Aortic smooth muscle cell (primary cell): ENCODE results near the gene LPAR5. TPM values are rescaled to one million over a fixed set of nuclear protein-coding genes. Genes with fewer than 3 reads are reported as not detected.

Experiments used
- total RNA-seq: library from RNA; depleted of rRNA; stranded (reverse); fragments of >200 nt; gene quantifications from 2 replicates; pipeline ENCODE4 v1.2.3, GENCODE V29; 2014

LPAR5 gene
- not detected in 2 replicates for total RNA-seq

GRCh38 chr12:6635856-6636531 lies at the start of gene LPAR5:
Gene LPAR5, minus strand, starts transcription at chr12:6635959. Its CDS starts 14,711 bp downstream, at chr12:6621248.

GRCh38 chr12:6662906-6663742 lies 27.4 kb upstream of the LPAR5 start, which contains the start of gene ING4:
Gene ING4, minus strand, starts transcription at chr12:6663119. Its CDS starts 18 bp downstream, at chr12:6663101.

GRCh38 chr12:6647083-6647604 lies 11.4 kb upstream of the LPAR5 start, which contains the start of gene ACRBP:
Gene ACRBP, minus strand, starts transcription at chr12:6647432. Its CDS starts 66 bp downstream, at chr12:6647366.

Other genes starting within 250 kb of the LPAR5 start
- gene CD27, start 191.0 kb downstream of the LPAR5 start, total RNA-seq = 0.12 and 0.13 TPM in 2 replicates
- gene TAPBPL, start 183.9 kb downstream of the LPAR5 start, total RNA-seq = 7.8 and 11.6 TPM in 2 replicates
- gene VAMP1, start 165.3 kb downstream of the LPAR5 start, total RNA-seq = 11.6 and 14.9 TPM in 2 replicates
- gene MRPL51, start 142.7 kb downstream of the LPAR5 start, total RNA-seq = 182 and 190 TPM in 2 replicates
- 43.6 and 59.2 TPM in 2 replicates for gene NCAPD2, start 141.9 kb downstream of the LPAR5 start, total RNA-seq
- gene GAPDH, start 101.4 kb downstream of the LPAR5 start, total RNA-seq = 8,383 and 9,740 TPM in 2 replicates
- 30.0 and 44.3 TPM in 2 replicates for gene IFFO1, start 79.9 kb downstream of the LPAR5 start, total RNA-seq
- 12.3 and 19.0 TPM in 2 replicates for gene NOP2, start 67.7 kb downstream of the LPAR5 start, total RNA-seq
- gene CHD4, start 28.6 kb downstream of the LPAR5 start, total RNA-seq = 228 and 268 TPM in 2 replicates
- gene ACRBP, start 11.5 kb upstream of the LPAR5 start, total RNA-seq = 0.13 and 0.25 TPM in 2 replicates
- 26.0 and 41.9 TPM in 2 replicates for gene ING4, start 27.2 kb upstream of the LPAR5 start, total RNA-seq
- gene ZNF384, start 53.4 kb upstream of the LPAR5 start, total RNA-seq = 9.2 and 10.6 TPM in 2 replicates
- gene PIANP, start 64.9 kb upstream of the LPAR5 start, total RNA-seq = 0.13 TPM in 1 of 2 replicates, not detected in the other
- gene COPS7A, start 88.1 kb upstream of the LPAR5 start, total RNA-seq = 143 and 164 TPM in 2 replicates
- gene MLF2, start 117.2 kb upstream of the LPAR5 start, total RNA-seq = 119 TPM in 2 replicates
- 58.0 and 85.9 TPM in 2 replicates for gene PTMS, start 130.4 kb upstream of the LPAR5 start, total RNA-seq
- gene LAG3, start 136.6 kb upstream of the LPAR5 start, total RNA-seq = under 0.01 and 0.12 TPM in 2 replicates
- gene CD4, start 153.6 kb upstream of the LPAR5 start, total RNA-seq = 3.1 and 7.5 TPM in 2 replicates
- gene GPR162, start 185.9 kb upstream of the LPAR5 start, total RNA-seq = 5.7 and 7.9 TPM in 2 replicates
- gene P3H3, start 192.4 kb upstream of the LPAR5 start, total RNA-seq = 90.6 and 104 TPM in 2 replicates
- 1.6 and 1.8 TPM in 2 replicates for gene GNB3, start 205.0 kb upstream of the LPAR5 start, total RNA-seq
- 9.5 and 19.2 TPM in 2 replicates for gene CDCA3, start 215.3 kb upstream of the LPAR5 start, total RNA-seq
- gene USP5, start 216.2 kb upstream of the LPAR5 start, total RNA-seq = 98.9 and 128 TPM in 2 replicates
- gene TPI1, start 231.6 kb upstream of the LPAR5 start, total RNA-seq = 769 and 1,187 TPM in 2 replicates
- 9.6 and 10.5 TPM in 2 replicates for gene SPSB2, start 237.3 kb upstream of the LPAR5 start, total RNA-seq